Measurements from ENCODE around the gene SIRPG.

The SIRPG gene

DNA sequence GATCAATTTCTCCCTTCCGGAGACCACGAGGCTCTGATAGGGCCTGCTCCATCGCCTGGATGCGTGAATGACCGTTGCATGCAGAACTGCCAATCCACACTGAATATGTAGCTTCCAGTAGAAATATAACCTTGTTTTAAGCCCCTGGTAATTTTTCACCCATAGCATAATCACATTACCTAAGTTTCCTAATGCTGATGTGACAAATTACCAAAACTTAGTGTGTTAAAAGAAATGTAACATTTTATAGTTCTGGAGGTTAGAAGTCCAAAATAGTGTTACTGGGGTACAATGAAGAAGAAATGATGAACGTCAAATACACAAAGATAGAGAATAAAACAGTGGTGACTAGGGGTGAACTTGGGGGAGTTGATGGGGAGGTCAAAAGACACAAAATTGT lies 78.1 kb downstream of the SIRPG start:
- TF ChIP-seq TCF12 (IDR thresholded peaks at IDR 0.05; ENCODE audit: low read depth): no peak
- TF ChIP-seq CEBPB (IDR thresholded peaks at IDR 0.05): no peak
- no peak for TF ChIP-seq USF1 (IDR thresholded peaks at IDR 0.05)
- no peak for TF ChIP-seq RAD21 (IDR thresholded peaks at IDR 0.05; ENCODE audit: low read depth)
- TF ChIP-seq FOXM1 (IDR thresholded peaks at IDR 0.05; ENCODE audit: borderline replicate concordance, low read depth): no peak
- TF ChIP-seq TEAD4 (IDR thresholded peaks at IDR 0.05): no peak
- no peak for TF ChIP-seq EGR1 (IDR thresholded peaks at IDR 0.05)
- TF ChIP-seq MAX (IDR thresholded peaks at IDR 0.05): no peak
- no peak for TF ChIP-seq REST (IDR thresholded peaks at IDR 0.05; ENCODE audit: low read depth)
